GM20000 (cell line): ENCODE measurements around the gene CTAGE4.
"Not testable (repeated sequence)": the region's sequence is repeated elsewhere in the genome, so short reads cannot be mapped to it uniquely, and the experiment has no call there.

ENCODE experiments used
- DNase-seq: peaks from one replicate; pipeline ENCODE4 v3.0.0; 2012; ENCODE audit warnings: low spot score
- CTCF ChIP-seq: IDR thresholded peaks from 2 replicates; pipeline ENCODE4 v1.5.1; 2012; ENCODE audit warnings: mild to moderate bottlenecking, control low read depth; ENCODE audit errors: extremely low read depth, missing control alignments

Gene CTAGE4, protein sequence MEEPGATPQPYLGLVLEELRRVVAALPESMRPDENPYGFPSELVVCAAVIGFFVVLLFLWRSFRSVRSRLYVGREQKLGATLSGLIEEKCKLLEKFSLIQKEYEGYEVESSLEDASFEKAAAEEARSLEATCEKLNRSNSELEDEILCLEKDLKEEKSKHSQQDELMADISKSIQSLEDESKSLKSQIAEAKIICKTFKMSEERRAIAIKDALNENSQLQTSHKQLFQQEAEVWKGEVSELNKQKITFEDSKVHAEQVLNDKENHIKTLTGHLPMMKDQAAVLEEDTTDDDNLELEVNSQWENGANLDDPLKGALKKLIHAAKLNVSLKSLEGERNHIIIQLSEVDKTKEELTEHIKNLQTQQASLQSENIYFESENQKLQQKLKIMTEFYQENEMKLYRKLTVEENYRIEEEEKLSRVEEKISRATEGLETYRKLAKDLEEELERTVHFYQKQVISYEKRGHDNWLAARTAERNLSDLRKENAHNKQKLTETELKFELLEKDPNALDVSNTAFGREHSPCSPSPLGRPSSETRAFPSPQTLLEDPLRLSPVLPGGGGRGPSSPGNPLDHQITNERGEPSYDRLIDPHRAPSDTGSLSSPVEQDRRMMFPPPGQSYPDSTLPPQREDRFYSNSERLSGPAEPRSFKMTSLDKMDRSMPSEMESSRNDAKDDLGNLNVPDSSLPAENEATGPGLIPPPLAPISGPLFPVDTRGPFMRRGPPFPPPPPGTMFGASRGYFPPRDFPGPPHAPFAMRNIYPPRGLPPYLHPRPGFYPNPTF

DNA sequence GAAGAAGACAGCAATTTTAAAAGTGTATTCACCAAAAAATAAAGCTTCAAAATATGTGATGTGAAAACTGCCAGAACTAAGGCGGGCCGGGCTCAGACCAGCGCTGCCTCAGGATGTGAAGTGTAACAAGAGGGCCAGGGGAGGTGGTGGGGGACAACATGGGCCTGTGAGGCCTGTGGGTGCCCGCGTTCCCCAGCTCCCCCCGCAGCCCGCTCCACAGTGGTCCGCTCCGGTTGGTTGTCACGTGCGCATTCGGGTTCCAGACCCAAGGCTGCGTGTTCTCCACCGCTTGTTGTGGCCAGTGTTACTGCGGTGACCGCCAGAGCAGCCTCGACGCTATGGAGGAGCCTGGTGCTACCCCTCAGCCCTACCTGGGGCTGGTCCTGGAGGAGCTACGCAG is at the start of gene CTAGE4:
TSS of gene CTAGE4 (plus strand) at position 301 of the 400 bp plus-strand sequence. CDS start at position 339, 38 bp downstream.
- not testable (repeated sequence) for DNase-seq

DNA sequence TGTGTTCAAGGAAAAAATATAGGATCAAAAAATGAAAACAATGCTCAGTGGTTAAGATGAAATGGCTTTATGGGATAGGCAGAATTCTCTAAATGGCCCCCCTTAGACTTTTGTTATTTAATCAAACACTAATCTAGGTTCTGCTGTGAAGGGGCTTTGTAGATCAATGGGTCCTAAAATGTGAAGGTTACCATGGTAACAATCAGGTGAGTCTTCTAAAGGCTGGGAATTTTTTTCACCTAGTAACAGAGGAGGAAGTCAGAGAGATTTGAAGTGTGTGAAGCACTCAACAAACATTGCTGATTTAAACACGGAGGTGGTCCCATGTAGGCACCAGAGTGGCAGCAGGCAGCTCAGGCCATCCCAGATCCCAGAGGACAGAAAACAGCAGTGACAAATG is 49.1 kb upstream of the CTAGE4 start:
- DNase-seq = no peak
- TF ChIP-seq CTCF = no peak

GRCh38 chr7:144137501-144137900 is 45.8 kb upstream of the CTAGE4 start:
- TF ChIP-seq CTCF = no peak
- no peak for DNase-seq

GRCh38 chr7:144142187-144142586 is 41.1 kb upstream of the CTAGE4 start:
- TF ChIP-seq CTCF = no peak
- no peak for DNase-seq

GRCh38 chr7:144144426-144144825 is 38.8 kb upstream of the CTAGE4 start:
- TF ChIP-seq CTCF = no peak
- DNase-seq = no peak

GRCh38 chr7:144148224-144148827 is 34.9 kb upstream of the CTAGE4 start:
- no peak for DNase-seq
- TF ChIP-seq CTCF = no peak

DNA sequence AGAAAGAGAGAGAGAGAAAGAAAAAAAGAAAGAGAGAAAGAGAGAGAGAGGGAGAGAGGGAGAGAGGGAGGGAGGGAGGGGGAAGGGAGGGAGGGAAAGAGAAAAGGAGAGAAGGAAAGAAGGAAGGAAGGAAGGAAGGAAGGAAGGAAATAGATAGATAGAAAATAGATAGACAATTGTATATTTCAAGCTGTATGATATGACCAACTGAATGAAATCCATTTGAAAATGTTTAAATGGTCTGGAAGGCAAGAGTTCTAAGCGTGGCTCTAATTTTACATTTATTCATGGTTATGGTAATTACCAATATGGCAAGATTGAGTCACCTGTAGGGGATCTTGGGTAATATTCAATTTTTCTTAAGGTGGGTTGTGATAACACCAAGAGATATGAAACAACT is 24.4 kb upstream of the CTAGE4 start:
- no peak for TF ChIP-seq CTCF
- DNase-seq = no peak
